D721Med (cell line): ENCODE measurements around the gene KHDC3L.

Experiments
- DNase-seq: peaks from one replicate; pipeline ENCODE4 v3.0.0; 2011; ENCODE audit warnings: low spot score; ENCODE audit not compliant: insufficient read length
- FAIRE-seq: peaks from 2 replicates; lab custom pipeline; 2011; peaks lifted over from hg19 to GRCh38; lab: Jason Lieb, UNC
- TF ChIP-seq, protein P1 (sequence below): IDR thresholded peaks from 2 replicates; pipeline ENCODE4 v1.5.1; 2012; ENCODE audit warnings: mild to moderate bottlenecking, control low read depth; ENCODE audit not compliant: insufficient read depth; ENCODE audit errors: missing control alignments

Gene KHDC3L

DNA sequence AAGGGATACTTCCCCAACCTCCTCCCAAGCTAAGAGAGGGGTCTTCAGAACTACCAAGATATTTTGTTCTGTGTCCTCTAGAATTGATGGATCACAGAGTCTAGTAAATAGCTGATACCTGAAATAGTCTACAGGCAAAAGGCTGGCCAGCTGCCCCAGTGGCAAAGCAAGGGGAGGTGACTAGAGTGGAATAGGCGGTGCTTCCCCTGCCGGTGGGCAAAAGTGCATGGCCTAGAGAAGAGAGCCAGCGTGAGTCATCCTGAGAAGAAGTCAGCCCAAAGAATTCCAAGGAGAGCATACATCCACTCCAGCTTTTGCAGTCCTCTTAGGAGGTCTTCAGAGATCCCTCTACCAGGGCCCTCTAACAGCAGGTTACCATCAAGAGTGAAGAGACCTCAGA, 23.1 kb upstream of the KHDC3L start:
- TF ChIP-seq, protein P1, sequence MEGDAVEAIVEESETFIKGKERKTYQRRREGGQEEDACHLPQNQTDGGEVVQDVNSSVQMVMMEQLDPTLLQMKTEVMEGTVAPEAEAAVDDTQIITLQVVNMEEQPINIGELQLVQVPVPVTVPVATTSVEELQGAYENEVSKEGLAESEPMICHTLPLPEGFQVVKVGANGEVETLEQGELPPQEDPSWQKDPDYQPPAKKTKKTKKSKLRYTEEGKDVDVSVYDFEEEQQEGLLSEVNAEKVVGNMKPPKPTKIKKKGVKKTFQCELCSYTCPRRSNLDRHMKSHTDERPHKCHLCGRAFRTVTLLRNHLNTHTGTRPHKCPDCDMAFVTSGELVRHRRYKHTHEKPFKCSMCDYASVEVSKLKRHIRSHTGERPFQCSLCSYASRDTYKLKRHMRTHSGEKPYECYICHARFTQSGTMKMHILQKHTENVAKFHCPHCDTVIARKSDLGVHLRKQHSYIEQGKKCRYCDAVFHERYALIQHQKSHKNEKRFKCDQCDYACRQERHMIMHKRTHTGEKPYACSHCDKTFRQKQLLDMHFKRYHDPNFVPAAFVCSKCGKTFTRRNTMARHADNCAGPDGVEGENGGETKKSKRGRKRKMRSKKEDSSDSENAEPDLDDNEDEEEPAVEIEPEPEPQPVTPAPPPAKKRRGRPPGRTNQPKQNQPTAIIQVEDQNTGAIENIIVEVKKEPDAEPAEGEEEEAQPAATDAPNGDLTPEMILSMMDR = no peak
- no peak for FAIRE-seq
- DNase-seq = no peak

DNA sequence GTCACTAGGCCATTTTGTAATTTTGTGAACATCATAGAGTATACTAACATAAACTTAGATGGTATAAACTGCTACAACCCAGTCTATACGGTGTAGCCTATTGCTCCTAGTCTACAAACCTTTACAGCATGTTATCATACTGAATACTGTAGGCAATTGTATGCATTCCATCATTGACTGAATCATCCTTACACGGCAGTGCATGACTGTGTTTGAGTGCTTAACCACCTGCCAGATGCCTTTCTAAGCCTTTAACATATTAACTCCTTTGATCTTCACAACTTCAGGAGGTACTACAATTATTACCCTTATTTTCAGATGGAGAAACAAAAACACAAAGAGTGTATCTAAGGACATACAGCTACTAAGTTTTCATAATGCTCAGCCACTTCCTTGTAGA, 22.4 kb upstream of the KHDC3L start:
- TF ChIP-seq, protein P1 = no peak
- DNase-seq = no peak
- no peak for FAIRE-seq

DNA sequence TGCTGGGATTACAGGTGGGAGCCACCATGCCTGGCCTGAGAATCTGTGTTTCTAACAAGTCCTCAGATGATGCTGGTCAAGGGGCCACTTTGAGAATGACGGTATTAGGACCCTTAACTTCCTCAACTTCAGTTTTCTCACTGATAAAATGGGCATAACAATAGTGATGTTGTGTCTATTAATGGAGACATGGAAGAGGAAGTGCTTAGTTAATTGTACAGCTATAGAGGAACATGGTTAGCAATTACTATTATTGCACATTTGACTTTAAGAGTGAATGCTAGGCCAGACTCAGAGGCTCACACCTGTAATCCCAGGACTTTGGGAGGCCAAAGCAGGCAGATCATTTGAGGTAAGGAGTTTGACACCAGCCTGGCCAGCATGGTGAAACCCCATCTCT, 21.1 kb upstream of the KHDC3L start:
- FAIRE-seq (no peak), DNase-seq (no peak)
- TF ChIP-seq, protein P1 = no peak

DNA sequence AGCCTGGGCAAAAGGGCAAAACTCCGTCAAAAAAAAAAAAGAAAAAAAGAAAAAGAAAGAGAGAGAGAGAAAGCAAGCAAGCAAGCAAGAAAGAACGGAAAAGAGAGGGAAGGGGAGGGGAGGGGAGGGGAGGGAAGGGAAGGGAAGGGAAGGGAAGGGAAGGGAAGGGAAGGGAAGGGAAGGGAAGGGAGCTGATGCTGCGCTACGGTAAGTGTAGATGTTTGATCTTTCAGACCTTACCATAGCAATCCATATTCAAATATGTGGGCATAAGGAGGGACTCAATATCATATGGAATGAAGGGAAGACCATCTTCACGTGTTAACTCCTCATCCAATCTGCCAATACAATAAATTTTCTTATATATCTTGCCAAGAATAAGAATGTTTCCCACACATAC, 20.3 kb upstream of the KHDC3L start:
- TF ChIP-seq, protein P1 = no peak
- no peak for FAIRE-seq
- no peak for DNase-seq

DNA sequence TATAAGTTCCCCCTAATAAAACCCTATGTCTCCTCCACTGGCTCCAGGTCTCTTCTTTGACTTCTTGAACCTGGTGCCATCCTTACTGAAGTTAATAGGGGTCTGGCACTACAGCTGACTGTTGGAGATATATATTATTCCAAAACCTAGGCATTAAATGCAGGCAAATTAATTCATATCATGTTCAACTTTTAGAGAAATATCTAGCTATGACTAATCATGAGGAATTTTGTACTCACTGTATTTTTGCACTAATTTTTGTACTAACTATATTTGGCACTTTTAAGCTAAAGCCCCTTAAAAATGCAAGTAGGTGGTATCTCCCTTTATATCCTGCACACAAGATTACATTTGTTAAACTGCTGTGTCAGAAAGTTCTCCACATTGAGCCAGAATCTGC, 19.3 kb upstream of the KHDC3L start:
- no peak for FAIRE-seq
- no peak for DNase-seq
- TF ChIP-seq, protein P1 = no peak

DNA sequence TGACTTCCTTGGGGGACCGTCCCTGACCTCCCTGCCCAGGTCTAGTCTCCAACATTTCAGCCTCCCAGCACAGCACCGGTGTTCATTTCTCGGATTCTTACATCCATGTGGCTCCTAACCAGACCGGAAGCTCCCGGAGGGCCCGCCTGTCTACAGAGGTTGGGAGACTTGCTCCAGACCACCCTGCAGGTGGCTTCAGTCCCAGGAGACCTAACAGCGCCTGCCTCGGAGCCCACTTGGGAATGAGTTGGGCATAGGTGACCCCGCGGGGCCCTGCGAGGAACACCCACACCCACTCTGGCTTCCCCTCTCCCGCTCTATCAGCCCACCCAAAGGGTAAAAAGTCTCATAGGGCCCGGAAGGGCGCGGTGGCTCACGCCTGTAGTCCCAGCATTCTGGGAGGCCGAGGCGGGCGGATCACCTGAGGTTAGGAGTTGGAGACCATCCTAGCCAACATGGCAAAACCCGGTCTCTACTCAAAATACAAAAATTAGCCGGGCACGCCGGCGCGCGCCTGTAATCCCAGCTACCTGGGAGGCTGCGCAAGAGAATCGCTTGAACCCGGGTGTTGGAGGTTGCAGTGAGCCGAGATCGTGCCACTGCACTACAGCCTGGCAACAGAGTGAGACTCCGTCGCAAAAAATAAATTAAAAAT, 13.8 kb upstream of the KHDC3L start:
- FAIRE-seq (no peak), DNase-seq (no peak)
- TF ChIP-seq, protein P1 = no peak

DNA sequence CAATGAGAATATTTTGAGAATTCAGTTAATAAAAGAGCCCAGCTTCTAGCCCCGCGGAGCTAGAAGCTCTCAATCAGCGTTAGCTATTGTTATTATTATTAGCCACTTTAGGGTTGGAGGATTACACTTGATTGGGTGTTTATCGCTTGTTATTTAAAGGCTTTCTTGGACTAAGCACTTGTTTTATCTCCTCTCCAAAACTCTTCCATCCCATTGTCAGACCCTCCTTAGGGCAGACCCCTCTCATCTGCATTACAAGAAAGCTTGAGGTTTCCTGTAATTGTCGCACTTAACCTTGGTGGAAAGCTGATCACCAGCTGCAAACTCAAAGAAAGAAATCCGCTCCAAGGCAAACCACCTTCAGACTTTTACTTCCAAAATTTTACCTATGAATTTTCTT, 13.1 kb upstream of the KHDC3L start:
- no peak for DNase-seq
- FAIRE-seq = no peak

More for the DNA sequence above, 13.1 kb upstream of the KHDC3L start:
- TF ChIP-seq, protein P1 = no peak
